IMR-90 (cell line): Measurements from ENCODE around the gene MAG. TPM values are rescaled to one million over a fixed set of nuclear protein-coding genes. Genes with fewer than 3 reads are reported as not detected.

Experiments
- ATAC-seq: fragments of 200-7000 bp; cut with Tn5 transposase; 2 replicates; pipeline ENCODE4 v1.9.1; 2020; ENCODE audit warnings: low read depth, mild to moderate bottlenecking, moderate library complexity
- BruUV-seq: library from RNA; stranded (reverse); fragments of 400-500 nt; replicated peaks from 2 replicates; lab custom pipeline; 2021; lab: Mats Ljungman, UMichigan
- CTCF ChIA-PET: fragments of 300-600 bp; formaldehyde crosslinking; extraction: SDS; loops from one replicate; lab custom pipeline; 2021; ENCODE audit warnings: antibody characterized with exemption; lab: Yijun Ruan, JAX
- POLR2A ChIA-PET: fragments of 300-600 bp; sonication (Branson Sonifier 250); formaldehyde crosslinking; loops from one replicate; lab custom pipeline; 2022; ENCODE audit warnings: antibody characterized with exemption; ENCODE audit not compliant: unreplicated experiment; lab: Charles Lee
- DNase-seq: peaks from one replicate; pipeline ENCODE4 v3.0.0; 2013
- H2AFZ ChIP-seq: replicated peaks from 2 replicates; pipeline ENCODE3; 2013; ENCODE audit warnings: low read length, mild to moderate bottlenecking; ENCODE audit not compliant: poor library complexity
- H2AK5ac ChIP-seq: 2 replicates; pipeline ENCODE4 v1.6.1; 2013; ENCODE audit warnings: low read depth, low read length, inconsistent platforms
- H2AK9ac ChIP-seq: replicated peaks from 2 replicates; pipeline ENCODE3; 2013; ENCODE audit warnings: mild to moderate bottlenecking, low read depth, low read length, moderate library complexity; ENCODE audit not compliant: poor library complexity
- H2BK120ac ChIP-seq: 2 replicates; pipeline ENCODE4 v1.6.1; 2013; ENCODE audit warnings: low read depth, low read length, inconsistent platforms
- H2BK15ac ChIP-seq: 3 replicates; pipeline ENCODE4 v1.6.1; 2013; ENCODE audit warnings: low read depth, low read length, inconsistent platforms
- H2BK20ac ChIP-seq: 2 replicates; pipeline ENCODE4 v1.6.1; 2013; ENCODE audit warnings: low read depth, mild to moderate bottlenecking, inconsistent platforms, low read length, moderate library complexity
- H2BK5ac ChIP-seq: 2 replicates; pipeline ENCODE4 v1.6.1; 2013; ENCODE audit warnings: mild to moderate bottlenecking, low read depth, low read length, inconsistent platforms; ENCODE audit not compliant: poor library complexity, severe bottlenecking
- H3K14ac ChIP-seq: replicated peaks from 2 replicates; pipeline ENCODE4 v1.6.1; 2013; ENCODE audit warnings: low read depth, low read length, inconsistent platforms
- H3K18ac ChIP-seq: 2 replicates; pipeline ENCODE4 v1.6.1; 2013; ENCODE audit warnings: low read depth, low read length, control low read depth
- H3K23ac ChIP-seq: 2 replicates; pipeline ENCODE4 v1.6.1; 2013; ENCODE audit warnings: low read depth, low read length, inconsistent platforms
- H3K27ac ChIP-seq: 2 replicates; pipeline ENCODE4 v1.5.1; 2013; ENCODE audit warnings: mild to moderate bottlenecking, control low read depth, low read length; ENCODE audit not compliant: insufficient read depth
- H3K27me3 ChIP-seq: 2 replicates; pipeline ENCODE4 v1.6.1; 2013; ENCODE audit warnings: low read length; ENCODE audit not compliant: control insufficient read depth, insufficient read depth
- H3K36me3 ChIP-seq: 2 replicates; pipeline ENCODE4 v1.6.1; 2013; ENCODE audit warnings: low read length, mixed read lengths; ENCODE audit not compliant: control insufficient read depth, insufficient read depth
- H3K4ac ChIP-seq: 2 replicates; pipeline ENCODE4 v1.6.1; 2013; ENCODE audit warnings: low read depth, low read length, inconsistent platforms
- H3K4me1 ChIP-seq: 2 replicates; pipeline ENCODE4 v1.6.1; 2013; ENCODE audit warnings: low read length, mixed read lengths; ENCODE audit not compliant: control insufficient read depth, insufficient read depth
- H3K4me2 ChIP-seq: 2 replicates; pipeline ENCODE4 v1.6.1; 2013; ENCODE audit warnings: low read depth, mild to moderate bottlenecking, control low read depth, low read length, moderate library complexity
- H3K4me3 ChIP-seq: 2 replicates; pipeline ENCODE4 v1.5.1; 2013; ENCODE audit warnings: low read depth, mild to moderate bottlenecking, control low read depth, low read length, moderate library complexity; ENCODE audit not compliant: insufficient read depth
- H3K56ac ChIP-seq: 2 replicates; pipeline ENCODE4 v1.6.1; 2013; ENCODE audit warnings: low read length, inconsistent platforms; ENCODE audit not compliant: insufficient read depth; ENCODE audit errors: extremely low read depth
- H3K79me1 ChIP-seq, 2 experiments: 2 replicates each; pipeline ENCODE4 v1.6.1; 2013; ENCODE audit warnings: low read length in 2 of 2, inconsistent platforms in 1 of 2, low read depth in 1 of 2
- H3K9ac ChIP-seq: 2 replicates; pipeline ENCODE4 v1.6.1; 2013; ENCODE audit warnings: low read depth, low read length, control low read depth
- H3K9me1 ChIP-seq: 2 replicates; pipeline ENCODE4 v1.6.1; 2013; ENCODE audit warnings: low read length, inconsistent platforms; ENCODE audit not compliant: insufficient read depth
- H3K9me3 ChIP-seq: 2 replicates; pipeline ENCODE4 v1.6.1; 2013; ENCODE audit warnings: low read length; ENCODE audit not compliant: control insufficient read depth, insufficient read depth
- H4K20me1 ChIP-seq: 2 replicates; pipeline ENCODE4 v1.6.1; 2013; ENCODE audit warnings: low read length, inconsistent platforms; ENCODE audit not compliant: insufficient read depth
- H4K5ac ChIP-seq: 2 replicates; pipeline ENCODE4 v1.6.1; 2013; ENCODE audit warnings: mild to moderate bottlenecking, low read depth, low read length, control low read depth
- H4K8ac ChIP-seq, 2 experiments: 2 replicates each; pipeline ENCODE4 v1.6.1; 2013; ENCODE audit warnings: low read depth in 2 of 2, low read length in 2 of 2, control low read depth in 1 of 2, inconsistent platforms in 1 of 2
- H4K91ac ChIP-seq: 2 replicates; pipeline ENCODE4 v1.6.1; 2013; ENCODE audit warnings: low read depth, low read length, inconsistent platforms; ENCODE audit not compliant: insufficient read depth
- WGBS, 2 experiments: methylation state at CpG; one replicate each; pipeline versions ENCODE4 v1.1.5 to v1.1.7; 2013; ENCODE audit warnings: missing lambda C conversion rate in 2 of 2; ENCODE audit not compliant: insufficient read length in 1 of 2; ENCODE audit errors: extremely low coverage in 2 of 2; 5-methylcytosine and 5-hydroxymethylcytosine counted together
- dilution Hi-C: fragments of 300-500 bp; cut with HindIII; formaldehyde crosslinking; loops from one replicate; pipeline ENCODE4 v1.14.3; 2018; ENCODE audit warnings: low sequenced_read_pairs; ENCODE audit not compliant: unreplicated experiment
- in situ Hi-C: fragments of 300-500 bp; cut with MboI; formaldehyde crosslinking; loops from 3 replicates; pipeline ENCODE4 v1.14.3; 2019; ENCODE audit warnings: low sequenced_read_pairs, inconsistent platforms, mixed read lengths
- intact Hi-C: fragments of 100-400 bp; cut with micrococcal nuclease; formaldehyde crosslinking; loops from 2 replicates; pipeline ENCODE4 v1.10.0; 2022
- polyA plus RNA-seq, 3 experiments: library from polyadenylated mRNA; depleted of rRNA; stranded (reverse); fragments of >200 nt; gene quantifications; 2 replicates each; pipeline ENCODE4 v1.2.3, GENCODE V29; 2012; ENCODE audit warnings: low replicate concordance in 1 of 3
- total RNA-seq: library from RNA; depleted of rRNA; stranded (reverse); fragments of >200 nt; gene quantifications from 2 replicates; pipeline ENCODE4 v1.2.3, GENCODE V29; 2012
- TF ChIP-seq, protein P1 (sequence below): fragments of 150-350 bp; IDR thresholded peaks from 2 replicates; pipeline ENCODE4 v1.6.1; 2016; ENCODE audit warnings: low read depth, mild to moderate bottlenecking, low read length, moderate library complexity, borderline replicate concordance

MAG gene
- total and polyA plus RNA-seq, 2 of the 4 experiments (the other 2 are of a cell fraction), result not detected

- CTCF ChIA-PET, result no interaction called here
- 0 out of 2 replicates have a peak, but pooled peaks cover 5% of the 10 kb centered on the region for H3K9me1 ChIP-seq
- POLR2A ChIA-PET, result no interaction called here
Measured at GRCh38 chr19:35316560-35316959, 24.6 kb downstream of the MAG start.

More at GRCh38 chr19:35316560-35316959, 24.6 kb downstream of the MAG start:
- no peaks in the 10 kb centered on the region for H3K36me3 ChIP-seq
- no peak overlapping the region for H4K5ac ChIP-seq
- no peaks in the 10 kb centered on the region for H3K9me3 ChIP-seq
- DNase-seq, result no peak
- in situ Hi-C loops (no loop called here), intact Hi-C loops (no loop called here), dilution Hi-C loops (no loop called here)
- no peak overlapping the region for H2AK9ac ChIP-seq
- no peak overlapping the region for H2BK20ac ChIP-seq
- H3K18ac ChIP-seq, result no peak overlapping the region
- no peak overlapping the region for H3K27ac ChIP-seq
- no peak overlapping the region for H2BK5ac ChIP-seq
- BruUV-seq, result no TSS peak
- no peak overlapping the region for H3K14ac ChIP-seq
- no peak overlapping the region for H2AFZ ChIP-seq
- no peaks in the 10 kb centered on the region for H4K20me1 ChIP-seq
- H3K79me1 ChIP-seq, result no peaks in the 10 kb centered on the region
- ATAC-seq, result no peak
- WGBS, 2 experiments, result no CpG with 5 or more reads among the region's 9 CpGs
- H2BK120ac ChIP-seq, result no peak overlapping the region
- H3K23ac ChIP-seq, result no peak overlapping the region
- H4K8ac ChIP-seq, result no peak overlapping the region
- H3K4me1 ChIP-seq, result peaks cover 5% of the 10 kb centered on the region
- no peak overlapping the region for H3K4ac ChIP-seq
- TF ChIP-seq, protein P1, sequence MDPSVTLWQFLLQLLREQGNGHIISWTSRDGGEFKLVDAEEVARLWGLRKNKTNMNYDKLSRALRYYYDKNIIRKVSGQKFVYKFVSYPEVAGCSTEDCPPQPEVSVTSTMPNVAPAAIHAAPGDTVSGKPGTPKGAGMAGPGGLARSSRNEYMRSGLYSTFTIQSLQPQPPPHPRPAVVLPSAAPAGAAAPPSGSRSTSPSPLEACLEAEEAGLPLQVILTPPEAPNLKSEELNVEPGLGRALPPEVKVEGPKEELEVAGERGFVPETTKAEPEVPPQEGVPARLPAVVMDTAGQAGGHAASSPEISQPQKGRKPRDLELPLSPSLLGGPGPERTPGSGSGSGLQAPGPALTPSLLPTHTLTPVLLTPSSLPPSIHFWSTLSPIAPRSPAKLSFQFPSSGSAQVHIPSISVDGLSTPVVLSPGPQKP, result no peak
- no peak overlapping the region for H3K4me3 ChIP-seq
- H3K56ac ChIP-seq, result no peak overlapping the region
- no peak overlapping the region for H4K91ac ChIP-seq
- H2AK5ac ChIP-seq, result no peak overlapping the region
- no peak overlapping the region for H3K4me2 ChIP-seq
- H3K27me3 ChIP-seq, result no peaks in the 10 kb centered on the region; the same call in 1 of the 2 replicates
- H3K9ac ChIP-seq, result no peak overlapping the region
- no peak overlapping the region for H2BK15ac ChIP-seq
